Stimulated activated naive B cell treated with anti-CD40 and anti-IgM and Interleukin-4, amounts not matched to agents 10 μg/mL and 1 μg/mL and 100 μg/mL, for 72 hours (primary cell): Measurements from ENCODE around the gene ARRB1.

Experiments
- ATAC-seq, 2 donors: fragments of 150-1000 bp; cut with Tn5 transposase; replicated peaks; 2 replicates each; pipeline ENCODE4 v1.10.0; 2021; ENCODE audit warnings: moderate library complexity in 1 of 2
- DNase-seq: peaks from one replicate; pipeline ENCODE4 v3.0.0; 2021
- H3K27ac Mint-ChIP-seq: one replicate; pipeline ENCODE4 v1.8.0; 2022; ENCODE audit warnings: mild to moderate bottlenecking, mixed read lengths
- H3K27me3 Mint-ChIP-seq, 2 donors: one replicate each; pipeline ENCODE4 v1.8.0; 2022; ENCODE audit warnings: mixed read lengths in 2 of 2
- H3K36me3 Mint-ChIP-seq, 2 donors: one replicate each; pipeline ENCODE4 v1.8.0; 2022; ENCODE audit warnings: mixed read lengths in 2 of 2, mild to moderate bottlenecking in 1 of 2
- H3K4me1 Mint-ChIP-seq, 2 donors: one replicate each; pipeline ENCODE4 v1.8.0; 2022; ENCODE audit warnings: mixed read lengths in 2 of 2, mild to moderate bottlenecking in 1 of 2
- H3K4me3 Mint-ChIP-seq, 2 donors: one replicate each; pipeline ENCODE4 v1.8.0; 2022; ENCODE audit warnings: mild to moderate bottlenecking in 2 of 2, mixed read lengths in 2 of 2, moderate library complexity in 1 of 2
- H3K9me3 Mint-ChIP-seq, 2 donors: one replicate each; pipeline ENCODE4 v1.8.0; 2022; ENCODE audit warnings: mixed read lengths in 2 of 2, mild to moderate bottlenecking in 1 of 2

ARRB1 gene

DNA sequence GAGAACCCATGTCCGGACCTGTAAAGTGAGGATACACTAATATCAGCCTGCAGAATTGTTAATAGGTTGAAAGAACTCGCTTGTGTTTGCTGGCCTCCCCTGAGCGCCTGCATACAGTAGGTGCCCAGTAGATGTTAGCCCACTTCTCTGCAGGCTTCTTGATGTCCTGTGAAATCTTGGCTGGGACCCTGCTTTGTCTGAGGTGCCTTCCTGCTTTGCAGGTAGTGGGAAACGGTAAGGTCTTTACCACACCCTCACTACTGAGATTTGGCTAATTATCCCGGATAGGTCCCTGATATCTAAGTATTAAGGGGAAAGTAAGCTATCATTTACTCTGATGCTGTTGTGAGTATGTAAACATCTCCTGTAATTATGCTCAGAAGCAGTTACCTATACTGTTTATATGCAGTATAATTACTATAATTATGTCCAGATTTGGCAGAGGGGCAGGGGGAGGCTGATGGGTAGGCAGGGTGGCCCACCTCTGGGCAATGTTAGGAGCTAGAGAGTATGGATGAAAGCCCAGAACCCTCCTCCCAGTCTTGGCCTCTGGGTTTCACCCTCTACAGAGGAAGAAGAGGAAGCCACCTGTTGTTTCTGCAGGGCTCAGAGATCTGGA is 1.2 kb upstream of the ARRB1 start:
- DNase-seq (no peak), ATAC-seq (no peak)
- Mint-ChIP-seq H3K27ac (no peak overlapping the region), H3K4me1 (peaks cover 16 to 31% of the 10 kb centered on the region in 2 donors), H3K27me3 (peaks cover 21 to 23% of the 10 kb centered on the region in 2 donors), H3K4me3 (peak overlapping the region; percentile 83 to 86), H3K36me3 (no peaks in the 10 kb centered on the region), H3K9me3 (no peaks in the 10 kb centered on the region)

DNA sequence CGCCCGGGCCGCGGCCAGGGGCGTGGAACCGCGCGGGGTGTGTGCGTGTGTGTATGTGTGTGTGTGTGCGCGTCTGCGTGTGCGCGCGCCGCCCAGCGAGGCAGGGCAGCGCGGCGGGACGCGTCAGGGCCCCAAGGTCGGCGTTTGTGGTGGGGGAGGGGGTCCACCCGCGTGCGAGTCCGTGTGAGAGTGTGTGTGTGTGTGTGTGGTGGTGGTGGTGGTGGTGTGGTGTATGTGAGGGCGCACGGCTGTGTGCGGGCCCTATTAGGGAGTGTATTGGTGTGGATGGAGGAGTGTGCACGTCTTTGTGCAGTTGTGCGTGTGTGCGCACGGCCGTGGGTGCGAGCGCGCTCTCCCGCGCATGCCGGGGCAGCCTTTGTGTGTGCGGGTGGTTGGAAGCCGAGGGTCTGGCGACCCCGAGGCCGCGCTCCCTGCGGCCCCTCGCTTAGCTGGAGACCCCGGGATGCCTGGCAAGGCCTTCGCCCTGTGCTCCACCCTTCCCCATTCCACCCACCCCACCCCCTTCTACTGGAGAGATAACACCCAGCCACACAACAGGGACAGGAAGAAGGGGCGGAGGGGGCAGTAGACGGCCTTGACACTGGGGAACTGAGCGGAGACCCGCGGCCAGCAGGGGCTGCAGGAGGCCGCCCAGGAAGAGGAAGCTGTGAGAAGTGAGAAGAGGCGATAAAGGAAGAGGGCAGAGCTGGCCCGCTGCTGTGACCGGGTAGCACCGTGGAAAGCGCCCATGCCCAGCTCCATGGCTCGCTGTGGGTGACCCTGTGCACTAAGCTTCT is 528 bp upstream of the ARRB1 start:
- Mint-ChIP-seq H3K4me3 (peak overlapping the region; percentile 83 to 86), H3K36me3 (no peaks in the 10 kb centered on the region), H3K9me3 (no peaks in the 10 kb centered on the region), H3K27ac (no peak overlapping the region), H3K27me3 (peaks cover 21 to 23% of the 10 kb centered on the region in 2 donors), H3K4me1 (peaks cover 16 to 31% of the 10 kb centered on the region in 2 donors)
- ATAC-seq (peak; percentile 62 to 72), DNase-seq (peak; percentile 19)

DNA sequence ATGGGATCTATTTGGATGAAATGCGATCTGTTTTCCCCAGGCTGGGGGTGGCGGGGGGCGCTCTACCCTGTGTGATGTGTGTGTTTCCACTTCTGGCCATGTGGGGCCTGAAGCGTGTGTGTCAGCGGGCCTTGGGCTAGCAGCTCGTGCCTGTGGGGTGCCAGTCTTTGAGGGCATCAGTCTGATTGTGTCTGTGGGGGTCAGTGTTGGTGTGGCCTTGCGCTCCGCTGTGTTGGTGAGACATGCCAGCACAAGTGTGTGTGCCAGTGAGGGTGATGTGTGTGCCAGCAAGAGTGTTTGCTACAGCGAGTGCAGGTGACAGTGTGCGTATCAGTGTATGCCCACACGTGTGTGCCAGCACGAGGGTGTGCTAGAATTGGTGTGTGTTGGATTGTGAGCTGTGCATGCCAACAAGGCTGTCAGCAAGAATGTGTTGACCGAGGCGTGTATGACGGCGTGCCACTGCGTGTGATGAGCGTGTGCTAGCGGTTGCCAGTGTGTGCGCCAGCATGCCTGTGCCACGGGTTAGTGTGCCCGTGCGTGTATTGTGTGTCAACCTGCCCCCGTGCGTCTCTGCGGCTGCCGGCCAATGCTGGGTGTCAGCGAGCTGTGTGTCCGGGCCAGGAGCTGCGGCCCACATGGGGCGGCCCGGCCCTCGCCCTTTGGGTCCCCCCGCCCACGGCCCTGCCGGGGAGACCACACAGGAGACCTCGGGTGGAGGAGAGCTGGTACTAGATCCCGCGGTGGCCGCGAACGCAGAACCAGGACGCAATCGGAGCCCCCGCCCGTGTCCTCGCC is 519 bp downstream of the ARRB1 start:
- Mint-ChIP-seq H3K36me3 (no peaks in the 10 kb centered on the region), H3K4me1 (peaks cover 24 to 41% of the 10 kb centered on the region in 2 donors), H3K9me3 (no peaks in the 10 kb centered on the region), H3K4me3 (peak overlapping the region; percentile 68 to 78), H3K27me3 (peaks cover 14 to 18% of the 10 kb centered on the region in 2 donors), H3K27ac (peak overlapping the region; percentile 75)
- DNase-seq (no peak), ATAC-seq (peak; percentile 45 to 53)

DNA sequence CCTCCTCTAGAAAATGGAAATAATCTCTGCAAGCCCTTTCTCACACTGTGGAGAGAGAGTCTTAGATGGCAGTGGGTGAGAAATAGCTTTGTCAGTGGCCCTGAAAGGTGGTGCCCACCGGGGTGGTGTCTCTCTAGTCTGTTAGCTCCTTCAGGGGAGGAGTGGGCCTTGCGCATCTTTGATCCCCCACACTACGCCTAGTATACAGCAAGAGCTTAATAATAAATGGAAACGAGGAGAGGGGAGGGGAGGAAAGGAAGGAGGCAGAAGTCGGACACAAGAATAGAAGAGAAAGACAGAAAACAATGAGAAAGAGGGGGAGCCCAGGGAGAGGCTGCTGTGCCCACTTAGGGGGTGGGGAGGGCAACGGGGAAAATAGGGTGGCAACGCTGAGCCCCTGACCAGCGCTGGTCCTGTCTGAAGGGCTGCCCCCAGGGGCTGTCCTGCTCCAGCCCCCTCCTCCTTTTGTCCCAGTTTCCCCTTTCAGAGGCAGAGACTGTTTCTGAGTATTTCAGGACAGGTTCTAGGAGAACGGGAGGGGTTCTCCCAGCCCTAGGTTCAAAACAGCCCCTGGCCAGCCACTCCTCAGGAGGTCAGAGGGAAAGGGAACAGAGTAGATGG is 1.2 kb downstream of the ARRB1 start:
- no peaks in the 10 kb centered on the region for H3K9me3 Mint-ChIP-seq
- H3K36me3 Mint-ChIP-seq: no peaks in the 10 kb centered on the region
- ATAC-seq: no peak
- H3K4me3 Mint-ChIP-seq: peak overlapping the region; percentile 68 to 78
- H3K27me3 Mint-ChIP-seq: peaks cover 14 to 18% of the 10 kb centered on the region in 2 donors
- DNase-seq: no peak
- H3K4me1 Mint-ChIP-seq: peaks cover 31 to 48% of the 10 kb centered on the region in 2 donors
- H3K27ac Mint-ChIP-seq: no peak overlapping the region

DNA sequence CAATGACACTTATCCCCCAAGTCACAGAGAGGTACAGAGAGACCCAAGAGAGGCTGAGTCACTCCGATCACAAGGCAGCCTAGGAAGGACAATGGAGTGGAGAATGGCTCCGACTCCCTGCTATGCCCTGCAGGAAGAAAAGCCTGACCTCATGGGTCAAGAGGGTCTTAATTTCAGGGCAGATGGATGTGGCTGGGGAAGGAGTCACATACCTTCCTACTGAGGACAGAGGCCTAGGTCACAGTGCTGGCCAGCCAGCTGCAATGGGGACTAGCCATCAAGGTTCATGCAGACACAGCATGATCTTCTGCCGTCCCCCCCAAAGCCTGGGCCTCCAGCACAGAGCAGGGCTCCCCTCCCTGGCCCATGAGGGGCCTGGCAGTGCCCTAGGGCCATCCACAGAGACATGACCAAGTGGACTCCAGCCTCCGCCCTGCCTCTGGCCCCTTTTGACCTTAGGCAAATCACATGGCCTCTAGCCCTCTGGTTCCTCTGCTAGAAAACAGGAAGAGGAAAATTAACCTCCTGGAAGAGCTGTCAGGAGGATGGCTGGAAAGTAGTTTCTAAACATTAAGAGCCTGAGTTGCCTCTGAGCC is 1.8 kb downstream of the ARRB1 start:
- Mint-ChIP-seq H3K27me3 (peaks cover 13 to 16% of the 10 kb centered on the region in 2 donors), H3K4me3 (peak overlapping the region in 1 of 2 donors; percentile 36), H3K9me3 (no peaks in the 10 kb centered on the region), H3K36me3 (no peaks in the 10 kb centered on the region), H3K27ac (no peak overlapping the region), H3K4me1 (peaks cover 34 to 54% of the 10 kb centered on the region in 2 donors)
- DNase-seq (no peak), ATAC-seq (no peak)

DNA sequence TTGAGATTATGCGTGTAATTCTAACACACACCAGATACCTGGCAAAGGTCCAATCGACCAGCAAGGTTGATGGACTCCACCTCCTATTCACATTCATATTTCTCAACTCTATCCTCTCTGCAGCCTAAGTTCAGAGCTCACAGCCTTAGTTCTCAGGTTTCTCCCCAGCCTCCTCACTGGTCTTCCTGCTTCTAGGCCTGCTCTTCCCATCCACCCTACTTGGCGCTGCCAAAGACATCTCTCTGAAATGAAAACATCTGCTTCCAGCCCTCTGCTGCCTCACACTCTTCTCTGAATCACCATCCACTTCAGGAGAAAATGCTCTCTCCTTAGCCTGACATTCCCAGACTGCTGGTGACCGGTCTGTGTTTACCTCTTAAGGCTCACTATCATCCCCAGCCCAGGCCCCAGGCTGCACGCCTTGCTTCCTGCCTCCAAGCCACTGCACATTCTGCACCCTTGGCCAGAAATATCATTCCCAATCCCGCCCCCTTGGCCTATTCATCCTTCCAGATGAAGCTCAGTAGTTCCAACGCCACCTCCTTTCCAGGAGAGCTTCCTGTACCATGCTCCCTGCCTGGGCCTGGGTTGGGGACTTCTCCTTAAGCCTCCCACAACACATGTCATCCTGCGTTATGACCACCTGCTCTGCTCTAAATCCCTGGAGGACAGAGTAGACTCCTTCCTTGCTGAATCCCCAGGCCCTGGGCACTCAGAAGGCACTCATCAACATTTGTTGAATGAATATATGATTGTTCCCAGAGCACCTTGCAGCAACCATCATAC is 3.5 kb downstream of the ARRB1 start:
- peaks cover 8 to 11% of the 10 kb centered on the region in 2 donors for H3K27me3 Mint-ChIP-seq
- DNase-seq (no peak), ATAC-seq (no peak)
- H3K27ac Mint-ChIP-seq: no peak overlapping the region
- H3K9me3 Mint-ChIP-seq: no peaks in the 10 kb centered on the region
- H3K4me3 Mint-ChIP-seq: no peak overlapping the region
- H3K4me1 Mint-ChIP-seq: peaks cover 36 to 67% of the 10 kb centered on the region in 2 donors
- no peaks in the 10 kb centered on the region for H3K36me3 Mint-ChIP-seq

DNA sequence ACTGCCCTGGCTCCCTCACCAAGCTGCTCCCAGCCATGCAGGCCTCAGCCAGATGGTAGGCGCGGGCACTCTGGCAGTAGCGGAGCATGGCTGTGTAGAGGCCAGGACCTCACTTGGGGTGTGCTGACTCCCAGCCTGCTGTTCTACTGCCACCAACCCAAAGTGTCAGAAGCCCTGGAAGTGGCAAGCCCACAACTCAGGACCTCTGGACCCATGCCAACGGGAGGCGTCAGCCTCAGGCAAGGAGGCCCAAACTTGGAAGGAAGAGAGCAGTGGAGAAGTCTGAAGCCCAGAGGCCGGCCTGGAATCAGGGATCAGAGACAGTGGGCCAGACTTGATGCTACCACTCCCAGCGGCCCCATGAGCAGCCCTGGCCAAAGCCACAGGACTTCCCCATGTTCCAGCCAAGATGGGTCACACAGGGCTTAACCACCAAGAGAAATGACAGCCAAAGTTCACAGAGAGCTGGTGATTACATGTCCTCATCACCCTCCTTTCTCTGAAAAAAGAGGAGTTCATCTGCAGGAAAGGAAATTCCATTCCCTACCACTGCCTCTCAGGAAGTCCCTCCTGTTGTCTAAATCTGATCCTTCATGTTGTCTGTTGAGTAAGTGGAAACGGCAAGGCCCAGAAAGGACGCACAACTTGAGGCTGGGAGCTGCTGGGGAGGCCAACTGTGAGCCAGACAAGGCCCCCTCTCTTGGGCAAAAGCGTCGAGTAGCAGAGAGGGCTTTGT is 4.4 kb downstream of the ARRB1 start:
- peaks cover 37 to 67% of the 10 kb centered on the region in 2 donors for H3K4me1 Mint-ChIP-seq
- H3K27ac Mint-ChIP-seq: no peak overlapping the region
- no peaks in the 10 kb centered on the region for H3K36me3 Mint-ChIP-seq
- H3K4me3 Mint-ChIP-seq: no peak overlapping the region
- H3K27me3 Mint-ChIP-seq: peaks cover 8 to 11% of the 10 kb centered on the region in 2 donors
- ATAC-seq: no peak
- DNase-seq: no peak
- no peaks in the 10 kb centered on the region for H3K9me3 Mint-ChIP-seq

DNA sequence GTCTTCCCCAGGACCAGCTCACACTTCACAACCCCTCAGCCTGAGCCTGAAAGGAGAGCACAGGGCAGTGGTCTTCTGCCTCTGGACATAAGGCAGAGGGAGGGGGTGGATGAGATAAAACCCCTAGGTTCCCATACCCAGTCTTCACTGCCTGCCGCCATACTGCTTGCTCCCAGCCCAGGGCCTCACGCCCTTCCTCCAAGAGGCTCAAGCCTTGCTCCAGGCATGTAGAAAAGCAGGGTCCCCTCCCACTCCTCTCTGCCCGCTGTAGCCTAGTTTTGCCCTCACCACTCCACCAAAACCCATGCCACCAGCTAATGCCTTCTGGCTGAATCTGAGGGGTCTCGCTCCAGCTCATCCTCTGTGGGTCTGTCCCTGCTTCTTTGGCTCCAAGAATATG is 5.2 kb downstream of the ARRB1 start:
- Mint-ChIP-seq H3K27ac (no peak overlapping the region), H3K27me3 (peaks cover 8 to 11% of the 10 kb centered on the region in 2 donors), H3K9me3 (no peaks in the 10 kb centered on the region), H3K4me1 (peaks cover 36 to 67% of the 10 kb centered on the region in 2 donors), H3K4me3 (no peak overlapping the region), H3K36me3 (no peaks in the 10 kb centered on the region)
- no peak for DNase-seq
- ATAC-seq: no peak

DNA sequence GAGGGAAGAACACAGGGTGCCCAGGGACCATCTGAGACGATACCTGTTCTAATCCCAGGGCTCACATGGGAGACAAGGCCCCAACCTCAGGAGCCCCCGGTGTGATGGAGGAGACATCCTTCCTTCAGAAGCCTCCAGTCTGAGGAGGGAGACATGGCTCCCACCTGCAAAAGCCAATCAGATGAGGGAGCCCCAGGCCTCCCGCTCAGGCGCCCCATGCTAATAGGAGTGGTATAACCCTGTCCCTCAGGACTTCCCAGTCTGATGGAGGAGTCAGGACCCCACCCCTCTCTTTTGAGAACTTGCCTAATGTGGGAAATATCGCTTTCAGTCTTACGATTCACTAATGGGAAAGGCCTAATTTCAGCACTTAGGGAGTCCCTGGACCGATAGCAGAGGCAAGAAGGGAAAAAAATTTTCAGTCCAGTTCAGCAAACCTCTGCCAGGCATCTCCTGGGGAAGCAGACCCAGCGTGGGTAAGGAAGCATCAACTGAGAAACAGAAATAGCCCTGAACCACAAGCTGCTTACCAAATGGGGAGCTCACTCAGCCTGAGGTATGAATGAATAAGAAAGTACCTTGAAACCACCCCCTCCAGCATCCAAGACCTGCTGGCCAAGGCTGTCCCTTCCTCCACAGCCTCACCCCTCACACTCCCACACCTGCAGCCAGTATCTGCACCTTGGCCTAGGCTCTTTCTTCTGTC is 5.9 kb downstream of the ARRB1 start:
- Mint-ChIP-seq H3K4me1 (peaks cover 35 to 68% of the 10 kb centered on the region in 2 donors), H3K4me3 (no peak overlapping the region)

DNA sequence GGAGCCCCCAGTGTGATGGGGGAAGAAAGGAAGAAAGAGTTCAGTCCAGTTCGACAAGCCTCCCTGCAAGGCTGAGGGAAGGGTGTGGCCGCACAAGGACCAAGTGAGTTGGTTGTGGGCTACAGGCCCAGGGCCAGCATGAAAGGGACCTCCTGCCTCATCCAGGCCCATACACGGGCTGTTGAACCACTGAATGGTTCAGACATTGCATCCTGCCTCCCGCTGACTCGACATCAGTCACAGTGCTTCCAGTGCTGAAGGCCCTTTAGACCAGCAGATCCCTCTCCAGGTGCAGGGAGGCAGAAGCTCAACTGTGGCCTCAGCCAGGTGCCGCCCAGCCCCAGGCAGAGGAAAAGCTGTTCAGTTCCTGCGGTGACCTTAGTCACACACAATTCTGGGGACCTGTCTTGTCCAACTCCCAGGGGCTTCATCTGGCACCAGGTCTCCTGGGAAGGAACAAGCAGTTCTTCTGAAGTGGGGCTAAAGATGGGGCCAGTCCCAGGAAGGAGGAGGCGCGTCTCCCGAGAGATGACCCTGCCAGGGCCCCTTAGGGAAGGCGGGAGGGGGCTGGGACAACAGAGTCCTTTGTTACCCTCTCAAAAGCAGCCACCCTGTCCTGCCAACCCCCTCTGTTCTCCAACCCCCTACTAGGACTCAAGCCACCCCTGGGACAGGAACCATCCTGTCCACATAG is 6.6 kb downstream of the ARRB1 start:
- peaks cover 38 to 68% of the 10 kb centered on the region in 2 donors for H3K4me1 Mint-ChIP-seq
- H3K27ac Mint-ChIP-seq: no peak overlapping the region
- H3K27me3 Mint-ChIP-seq: peaks cover 0 to under 1% of the 10 kb centered on the region in 2 donors
- H3K9me3 Mint-ChIP-seq: peaks cover 0 to 2% of the 10 kb centered on the region in 2 donors
- DNase-seq (no peak), ATAC-seq (no peak)
- no peaks in the 10 kb centered on the region for H3K36me3 Mint-ChIP-seq
- no peak overlapping the region for H3K4me3 Mint-ChIP-seq

More for the DNA sequence above, 5.9 kb downstream of the ARRB1 start:
- ATAC-seq: peak; percentile 45 to 54
- no peak for DNase-seq
- Mint-ChIP-seq H3K9me3 (peaks cover 0 to 2% of the 10 kb centered on the region in 2 donors), H3K27ac (no peak overlapping the region), H3K36me3 (no peaks in the 10 kb centered on the region), H3K27me3 (peaks cover 2 to 6% of the 10 kb centered on the region in 2 donors)

DNA sequence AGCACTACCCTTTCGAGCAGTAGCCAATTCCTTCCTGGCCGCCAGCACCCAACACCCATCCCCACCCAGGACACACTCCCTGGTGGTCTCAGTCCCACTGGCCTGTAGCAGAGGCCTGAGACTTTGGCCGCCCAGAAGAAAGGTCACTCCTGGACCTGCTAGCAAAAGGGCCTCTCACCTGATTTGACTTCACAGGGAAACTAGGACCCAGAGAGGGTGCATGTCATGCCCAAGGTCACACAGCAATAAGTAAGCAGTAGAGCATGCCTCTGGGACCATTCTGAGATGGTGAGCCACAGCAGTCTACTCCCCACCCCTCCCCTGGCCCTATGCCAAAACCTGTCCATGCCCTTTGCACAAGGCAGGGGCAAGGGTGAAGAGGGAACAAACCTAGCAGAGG is 7.3 kb downstream of the ARRB1 start:
- peaks cover 0 to 2% of the 10 kb centered on the region in 2 donors for H3K9me3 Mint-ChIP-seq

More for the DNA sequence above, 7.3 kb downstream of the ARRB1 start:
- H3K4me3 Mint-ChIP-seq: no peak overlapping the region
- H3K27me3 Mint-ChIP-seq: no peaks in the 10 kb centered on the region
- H3K36me3 Mint-ChIP-seq: no peaks in the 10 kb centered on the region
- no peak overlapping the region for H3K27ac Mint-ChIP-seq
- no peak for ATAC-seq
- peaks cover 45 to 74% of the 10 kb centered on the region in 2 donors for H3K4me1 Mint-ChIP-seq
- DNase-seq: no peak
